ENCODE results near the gene VPS45.
"Not testable (repeated sequence)": the region's sequence is repeated elsewhere in the genome, so short reads cannot be mapped to it uniquely, and the experiment has no call there.

Gene VPS45

GRCh38 chr1:150118716-150119115, 51.1 kb downstream of the VPS45 start:
- H3K4me3 ChIP-seq (ENCODE audit: low read depth, low read length), result no peak overlapping the region
- DNase-seq (ENCODE audit: low read depth), result no peak

DNA sequence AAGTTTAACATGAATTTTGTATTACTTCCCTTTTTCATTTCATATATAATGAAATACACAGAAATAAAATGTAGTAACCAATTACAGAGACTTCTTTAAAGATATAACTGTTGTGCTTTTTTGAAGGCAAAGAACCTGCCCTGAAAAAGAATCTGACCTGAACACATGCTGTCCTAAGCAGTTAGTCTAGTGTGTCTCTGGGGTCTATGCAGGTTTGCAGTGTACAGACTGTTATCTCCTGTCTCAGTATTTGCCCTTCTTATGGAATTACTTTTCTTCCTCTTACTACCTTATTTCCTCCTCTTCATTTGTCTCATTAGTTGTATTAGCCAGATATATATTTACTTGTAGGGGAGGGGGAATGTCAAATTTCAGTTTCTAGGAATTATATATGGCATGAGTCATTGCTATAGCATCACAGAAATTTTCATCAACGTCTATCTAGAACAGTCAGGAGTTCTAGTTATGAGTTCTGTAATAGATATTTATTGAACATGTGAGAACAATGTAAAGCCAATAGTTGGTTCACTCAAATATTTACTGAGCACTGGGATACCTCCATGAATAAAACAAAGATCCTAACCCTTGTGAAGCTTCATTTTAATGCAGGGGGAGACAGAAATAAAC, 53.8 kb downstream of the VPS45 start:
- DNase-seq (ENCODE audit: low read depth), result no peak
- no peak overlapping the region for H3K4me3 ChIP-seq (ENCODE audit: low read depth, low read length)

- no peak for DNase-seq (ENCODE audit: low read depth)
- H3K4me3 ChIP-seq (ENCODE audit: low read depth, low read length), result no peak overlapping the region
These were observed 59.2 kb downstream of the VPS45 start for GRCh38 chr1:150126811-150127210.

GRCh38 chr1:150127464-150127863, 59.9 kb downstream of the VPS45 start:
- DNase-seq (ENCODE audit: low read depth), result no peak
- H3K4me3 ChIP-seq (ENCODE audit: low read depth, low read length), result no peak overlapping the region

DNA sequence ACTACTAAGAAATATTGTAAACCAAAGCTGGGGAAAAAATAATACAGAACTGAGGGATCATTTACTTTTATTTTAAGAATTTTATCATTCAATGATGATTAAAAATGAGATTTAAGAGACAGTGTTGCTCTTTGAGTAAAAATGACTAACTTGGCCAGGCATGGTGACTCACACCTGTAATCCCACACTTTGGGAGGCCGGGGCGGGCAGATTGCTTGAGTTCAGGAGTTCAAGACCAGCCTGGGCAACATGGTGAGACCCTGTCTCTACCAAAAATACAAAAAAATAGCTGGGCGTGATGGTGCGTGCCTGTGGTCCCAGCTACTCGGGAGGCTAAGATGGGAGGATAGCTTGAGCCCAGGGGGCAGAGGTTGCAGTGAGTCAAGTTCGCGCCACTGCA, 60.3 kb downstream of the VPS45 start:
- DNase-seq (ENCODE audit: low read depth), result no peak
- no peak overlapping the region for H3K4me3 ChIP-seq (ENCODE audit: low read depth, low read length)

GRCh38 chr1:150132372-150132771, 64.8 kb downstream of the VPS45 start:
- no peak for DNase-seq (ENCODE audit: low read depth)
- H3K4me3 ChIP-seq (ENCODE audit: low read depth, low read length), result no peak overlapping the region

GRCh38 chr1:150134537-150134936, 67.0 kb downstream of the VPS45 start:
- no peak for DNase-seq (ENCODE audit: low read depth)
- no peak overlapping the region for H3K4me3 ChIP-seq (ENCODE audit: low read depth, low read length)

GRCh38 chr1:150135400-150135799, 67.8 kb downstream of the VPS45 start:
- H3K4me3 ChIP-seq (ENCODE audit: low read depth, low read length); DNase-seq (ENCODE audit: low read depth): not testable (repeated sequence)

DNA sequence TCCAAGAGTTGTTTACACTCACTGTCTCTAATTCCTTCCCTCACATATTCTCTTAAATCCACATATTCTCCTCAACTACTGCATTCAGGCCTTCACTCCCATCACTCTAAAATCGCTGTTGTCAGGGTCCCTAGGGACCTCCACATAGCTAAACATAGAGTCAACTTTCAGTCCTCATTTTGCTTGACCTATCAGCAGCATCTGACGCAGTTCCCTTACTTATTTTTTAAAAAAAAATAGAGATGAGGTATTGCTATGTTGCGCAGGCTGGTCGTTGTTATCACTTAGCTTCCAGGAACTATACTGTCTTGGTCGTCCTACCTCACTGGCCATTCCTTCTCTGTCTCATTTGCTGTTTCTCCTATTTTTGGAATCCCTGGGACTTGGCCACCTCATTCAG, 70.5 kb downstream of the VPS45 start:
- H3K4me3 ChIP-seq (ENCODE audit: low read depth, low read length), result no peak overlapping the region
- DNase-seq (ENCODE audit: low read depth), result no peak

DNA sequence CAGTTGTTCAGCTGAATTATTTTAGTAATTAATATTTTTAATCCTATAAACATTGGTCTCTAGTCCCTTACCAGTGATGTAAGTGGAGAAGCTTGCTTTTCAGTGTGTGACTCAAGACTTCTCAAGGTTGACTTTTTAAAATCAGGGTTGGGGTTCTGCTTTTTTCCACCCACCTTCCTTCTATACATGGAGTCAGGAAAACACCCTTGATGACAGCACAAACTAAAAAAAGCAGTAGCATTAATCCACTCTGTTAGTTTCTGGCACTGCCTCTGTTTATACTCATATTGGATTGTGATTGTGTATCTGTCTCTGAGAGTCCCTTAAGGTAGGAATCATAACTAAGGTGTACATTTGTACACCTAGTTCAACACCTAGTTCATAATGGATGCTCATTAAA, 73.9 kb downstream of the VPS45 start:
- DNase-seq (ENCODE audit: low read depth), result no peak
- no peak overlapping the region for H3K4me3 ChIP-seq (ENCODE audit: low read depth, low read length)

DNA sequence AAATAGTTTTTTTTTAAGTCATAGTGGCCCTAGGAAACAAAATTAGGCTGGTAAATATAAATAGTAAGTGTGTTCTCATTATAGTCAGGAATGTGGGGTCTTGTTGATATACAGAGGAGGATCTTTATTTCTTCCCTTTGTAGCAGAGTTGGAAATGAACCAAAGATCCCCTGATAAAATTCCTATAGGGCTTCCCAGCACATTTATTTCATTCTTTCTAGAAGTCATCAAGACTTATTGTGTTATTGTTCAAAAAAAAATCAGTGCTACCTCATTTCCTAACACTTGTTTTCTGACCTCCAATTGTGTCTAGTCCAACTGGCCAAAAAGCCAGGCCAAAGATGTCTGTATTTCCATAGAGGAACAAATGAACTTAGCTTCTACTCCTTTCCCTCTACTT, 74.5 kb downstream of the VPS45 start:
- H3K4me3 ChIP-seq (ENCODE audit: low read depth, low read length), result no peak overlapping the region
- DNase-seq (ENCODE audit: low read depth), result no peak

DNA sequence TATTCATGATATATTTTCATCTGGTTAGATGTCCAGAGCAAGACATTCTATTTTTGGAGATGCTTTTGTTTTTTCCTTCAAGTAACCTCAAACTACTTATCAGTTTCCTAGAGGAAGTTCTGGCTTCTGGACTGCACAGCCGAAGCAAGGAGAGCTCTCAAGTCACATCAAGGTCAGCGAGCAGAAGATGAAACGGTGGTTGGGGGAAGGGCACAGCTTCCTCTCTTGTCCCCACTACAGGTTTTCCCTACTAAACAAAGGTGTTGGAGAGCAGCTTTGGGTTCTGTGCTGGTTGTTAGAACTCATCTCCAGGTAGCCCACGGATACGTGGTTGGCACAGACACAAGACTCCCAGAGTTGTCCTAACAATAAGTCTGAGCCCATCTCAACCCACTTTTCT, 77.0 kb downstream of the VPS45 start:
- H3K4me3 ChIP-seq (ENCODE audit: low read depth, low read length), result no peak overlapping the region
- no peak for DNase-seq (ENCODE audit: low read depth)

DNA sequence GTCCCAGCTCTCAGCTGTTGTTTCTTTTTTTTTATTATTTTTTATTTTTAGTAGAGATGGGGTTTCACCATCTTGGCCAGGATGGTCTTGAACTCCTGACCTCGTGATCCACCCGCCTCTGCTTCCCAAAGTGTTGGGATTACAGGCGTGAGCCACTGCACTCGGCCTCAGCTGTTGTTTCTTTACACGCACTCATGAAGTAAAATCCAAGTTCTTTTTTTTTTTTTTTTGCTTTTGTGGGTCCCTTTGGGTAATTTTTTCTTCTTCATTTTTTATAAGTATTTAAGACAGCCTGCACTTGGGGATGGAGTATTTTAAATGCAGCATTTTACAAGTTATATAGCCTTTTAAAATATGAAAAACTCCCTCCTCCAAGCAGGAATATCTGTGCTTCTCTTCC, 78.4 kb downstream of the VPS45 start:
- DNase-seq (ENCODE audit: low read depth); H3K4me3 ChIP-seq (ENCODE audit: low read depth, low read length): not testable (repeated sequence)

DNA sequence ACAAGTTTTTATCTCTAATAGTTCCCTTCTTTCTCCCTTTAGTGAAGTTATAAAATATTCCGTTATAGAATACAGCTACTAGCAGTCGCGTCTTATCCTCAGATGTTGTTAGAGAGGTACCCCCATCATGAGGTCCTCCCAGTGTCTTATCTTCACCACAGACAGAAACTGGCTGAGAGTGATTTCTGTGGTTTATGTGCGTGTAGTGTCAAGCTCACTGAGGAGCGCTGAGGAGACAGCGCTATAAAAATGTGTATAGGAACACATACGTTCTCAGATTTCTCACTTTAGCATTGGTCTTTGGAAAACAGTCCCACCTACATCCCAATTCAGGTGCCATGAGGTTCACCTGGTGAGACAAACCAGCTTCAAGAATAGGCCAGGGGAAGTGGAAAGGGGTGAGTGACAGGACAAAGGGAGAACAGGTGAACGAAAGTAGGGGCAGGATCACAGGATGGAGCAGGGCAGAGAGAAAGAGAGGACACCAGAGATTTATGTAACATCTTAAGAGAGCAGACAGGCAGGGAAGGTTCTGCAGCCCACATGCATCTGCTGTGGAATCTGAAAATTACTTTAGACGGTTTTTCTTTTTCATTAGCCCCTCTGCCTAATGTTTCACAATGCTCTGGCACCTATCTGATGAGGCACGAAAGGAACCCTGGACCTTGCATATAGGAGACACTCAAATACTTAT, 79.4 kb downstream of the VPS45 start:
- no peak overlapping the region for H3K4me3 ChIP-seq (ENCODE audit: low read depth, low read length)
- no peak for DNase-seq (ENCODE audit: low read depth)

- DNase-seq (ENCODE audit: low read depth), result no peak
- peak overlapping the region; percentile 83 for H3K4me3 ChIP-seq (ENCODE audit: low read depth, low read length)
These were observed 81.3 kb downstream of the VPS45 start for GRCh38 chr1:150148837-150149270.

- peak within 1 kb of the TSS; percentile 83 for H3K4me3 ChIP-seq (ENCODE audit: low read depth, low read length)
- peak; percentile 54 for DNase-seq (ENCODE audit: low read depth)
These were observed 81.9 kb downstream of the VPS45 start, which contains the start of gene PLEKHO1 for GRCh38 chr1:150149271-150150132. PLEKHO1 (plus strand) TSS chr1:150149916; CDS start chr1:150150258, 342 bp downstream.

- DNase-seq (ENCODE audit: low read depth), result no peak
- peak overlapping the region; percentile 83 for H3K4me3 ChIP-seq (ENCODE audit: low read depth, low read length)
These were observed 82.8 kb downstream of the VPS45 start for GRCh38 chr1:150150133-150151021.

DNA sequence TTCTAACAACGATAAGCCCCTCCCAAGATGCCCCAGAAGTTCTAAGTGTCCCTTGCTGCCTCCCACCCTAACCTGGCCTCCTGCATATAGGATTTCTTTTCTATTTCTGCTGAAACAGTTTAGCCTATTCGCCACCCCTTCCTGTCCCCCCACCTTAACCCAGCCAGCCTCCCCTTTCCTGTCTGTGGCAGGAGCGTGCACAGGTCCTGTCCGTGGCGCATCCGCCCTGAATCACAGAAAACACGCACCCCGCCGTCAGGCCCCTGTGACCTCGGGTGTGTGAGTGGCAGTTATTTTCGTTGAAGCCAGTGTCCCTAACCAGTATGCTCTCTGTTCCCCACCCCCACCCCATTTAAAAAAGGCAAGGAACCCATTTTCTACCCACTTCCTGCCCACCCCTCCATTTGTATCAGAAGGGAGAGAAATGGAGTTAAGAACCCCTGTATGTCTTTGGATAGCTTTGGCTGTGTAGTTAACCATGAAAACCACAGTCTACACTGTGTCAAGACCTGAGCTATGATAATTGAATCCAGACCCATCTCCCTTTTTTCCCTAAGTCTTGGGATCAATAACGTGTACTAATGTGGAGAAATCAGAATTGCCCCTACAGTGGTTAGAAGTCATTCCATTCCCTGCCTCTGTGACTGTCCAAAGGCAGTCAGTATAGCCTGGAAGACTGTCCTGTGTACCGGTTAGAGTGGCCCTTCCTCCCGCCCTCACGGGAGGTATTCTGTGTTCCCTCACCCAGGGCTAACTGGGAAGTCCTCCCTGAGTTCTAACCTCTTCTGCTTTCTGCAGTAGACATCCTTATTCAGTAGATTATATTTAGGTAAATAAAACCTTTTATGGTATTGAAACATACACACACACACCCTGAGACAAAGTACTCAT, 84.0 kb downstream of the VPS45 start:
- peak overlapping the region; percentile 83 for H3K4me3 ChIP-seq (ENCODE audit: low read depth, low read length)
- no peak for DNase-seq (ENCODE audit: low read depth)

All from skeletal muscle cell (primary cell).